Measurements from ENCODE around the gene TTLL11. TPM values are rescaled to one million over a fixed set of nuclear protein-coding genes. Genes with fewer than 3 reads are reported as not detected.

The TTLL11 gene
- total and polyA plus RNA-seq, 2 of the 8 experiments (the other 6 are each of a cell fraction or from before 2014, with no cell fraction given), result 0.56 to 0.80 TPM

- TF ChIP-seq RNF2 (IDR thresholded peaks at IDR 0.05; ENCODE audit: borderline replicate concordance, low read depth, low read length, missing control alignments, poor library complexity, severe bottlenecking), result no peak
- TF ChIP-seq SP1 (IDR thresholded peaks at IDR 0.05; ENCODE audit: low read depth, low read length), result no peak
Observed at GRCh38 chr9:121876658-121877271, 216.3 kb downstream of the TTLL11 start (continued).

All from H1 (cell line).